HepG2 (cell line): Measurements from ENCODE around the gene VPS9D1. TPM values are rescaled to one million over a fixed set of nuclear protein-coding genes. Genes with fewer than 3 reads are reported as not detected.
A peak's percentile ranks its signal among the peaks of the same experiment; 100 is the strongest.

Source experiments
- BRF2 ChIP-seq: sonication (generic); formaldehyde crosslinking; IDR thresholded peaks from 2 replicates; pipeline ENCODE4 v1.8.1; 2022; ENCODE audit warnings: mild to moderate bottlenecking, missing genetic modification reagents
- CSRNP2 ChIP-seq: sonication (generic); formaldehyde crosslinking; conservative IDR thresholded peaks from 2 replicates; pipeline ENCODE4 v1.8.0; 2022; ENCODE audit warnings: low read depth, missing genetic modification reagents
- ETV5 ChIP-seq: IDR thresholded peaks from 2 replicates; pipeline ENCODE4 v1.6.1; 2018; ENCODE audit warnings: missing biosample characterization, missing genetic modification reagents, inconsistent platforms, borderline replicate concordance
- FOXP1 ChIP-seq, 2 experiments: fragments of 450-650 bp in 1 of 2; IDR thresholded peaks; 2 replicates each; pipeline ENCODE4 v1.6.1; 2017 to 2018; ENCODE audit warnings: antibody characterized with exemption in 1 of 2
- HES4 ChIP-seq: sonication (generic); formaldehyde crosslinking; IDR thresholded peaks from 2 replicates; pipeline ENCODE4 v1.9.0; 2021; ENCODE audit warnings: mild to moderate bottlenecking, missing genetic modification reagents, borderline replicate concordance
- IRF1 ChIP-seq: sonication (generic); formaldehyde crosslinking; IDR thresholded peaks from 2 replicates; pipeline ENCODE4 v1.4.0; 2020; ENCODE audit warnings: low read depth, mild to moderate bottlenecking, missing genetic modification reagents
- MAZ ChIP-seq, 2 experiments: sonication (generic) in 1 of 2; formaldehyde crosslinking in 1 of 2; IDR thresholded peaks; 2 replicates each; pipeline versions ENCODE4 v1.5.0 to v1.6.1; 2012 to 2020; ENCODE audit warnings: low read depth in 2 of 2, mild to moderate bottlenecking in 2 of 2, borderline replicate concordance in 1 of 2, improper control_type of control experiment in 1 of 2, low read length in 1 of 2, missing genetic modification reagents in 1 of 2, moderate library complexity in 1 of 2
- MIER2 ChIP-seq: IDR thresholded peaks from 2 replicates; pipeline ENCODE4 v1.6.1; 2016; ENCODE audit warnings: missing biosample characterization, missing genetic modification reagents
- SAFB2 ChIP-seq: sonication (generic); formaldehyde crosslinking; IDR thresholded peaks from 2 replicates; pipeline ENCODE4 v1.5.1; 2020; ENCODE audit warnings: missing genetic modification reagents, low read depth, mild to moderate bottlenecking, borderline replicate concordance
- TBP ChIP-seq: sonication (generic); formaldehyde crosslinking; IDR thresholded peaks from 2 replicates; pipeline ENCODE4 v1.5.0; 2020; ENCODE audit warnings: missing genetic modification reagents
- ZBTB46 ChIP-seq: sonication (generic); formaldehyde crosslinking; IDR thresholded peaks from 2 replicates; pipeline ENCODE4 v1.4.0; 2020; ENCODE audit warnings: mild to moderate bottlenecking, missing genetic modification reagents, borderline replicate concordance
- ZNF142 ChIP-seq: sonication (generic); formaldehyde crosslinking; IDR thresholded peaks from 2 replicates; pipeline ENCODE4 v1.4.0; 2020; ENCODE audit warnings: missing genetic modification reagents
- ZNF225 ChIP-seq: sonication (generic); formaldehyde crosslinking; IDR thresholded peaks from 2 replicates; pipeline ENCODE4 v1.4.0; 2020; ENCODE audit warnings: mild to moderate bottlenecking, missing genetic modification reagents
- ZNF556 ChIP-seq: sonication (generic); formaldehyde crosslinking; IDR thresholded peaks from 2 replicates; pipeline ENCODE4 v1.4.0; 2020; ENCODE audit warnings: mild to moderate bottlenecking, missing genetic modification reagents, borderline replicate concordance
- ZNF746 ChIP-seq: sonication (generic); formaldehyde crosslinking; IDR thresholded peaks from 2 replicates; pipeline ENCODE4 v1.8.0; 2022; ENCODE audit warnings: mild to moderate bottlenecking, missing genetic modification reagents
- ZSCAN30 ChIP-seq: sonication (generic); formaldehyde crosslinking; IDR thresholded peaks from 2 replicates; pipeline ENCODE4 v1.5.0; 2020; ENCODE audit warnings: mild to moderate bottlenecking, missing genetic modification reagents
- polyA plus RNA-seq, 8 experiments: library from polyadenylated mRNA; depleted of rRNA in 3 of 8; stranded (reverse) in 7 of 8; unstranded in 1 of 8; fragments of >200 nt; fragmentation: Illumina TruSeq in 4 of 8; extraction: Trizol in 4 of 8; gene quantifications; 2 replicates each; pipeline versions ENCODE4 v1.2.1 to v1.2.3, GENCODE V29; 2011 to 2016; ENCODE audit warnings: low read depth in 4 of 8, missing spikeins in 1 of 8, mixed read lengths in 1 of 8; ENCODE audit not compliant: insufficient read depth in 1 of 8
- total RNA-seq, 5 experiments: library from RNA; depleted of rRNA; stranded (reverse); fragments of >200 nt; fragmentation: Illumina TruSeq; extraction: Trizol; gene quantifications; 2 replicates each; pipeline ENCODE4 v1.2.3, GENCODE V29; 2016; ENCODE audit warnings: low read depth in 1 of 5

Gene VPS9D1
- total and polyA plus RNA-seq, 2 of the 13 experiments (the other 11 are each of a cell fraction or from before 2014, with no cell fraction given): 10.1 to 13.2 TPM

- TF ChIP-seq ETV5 (CRISPR knock-in tag) (peak; percentile 55), HES4 (CRISPR knock-in tag) (peak; percentile 95), SAFB2 (peak; percentile 87; the same call in 1 of the 2 replicates), IRF1 (peak; percentile 79; the same call in 1 of the 2 replicates), TBP (CRISPR knock-in tag) (no peak; the same call in 1 of the 2 replicates), ZBTB46 (CRISPR knock-in tag) (0 out of 2 replicates have a peak, but pooled peaks have one; percentile 79), ZNF556 (peak; percentile 98), ZNF142 (CRISPR knock-in tag) (peak; percentile 97), FOXP1 (IDR thresholded peaks at IDR 0.05) (no peak), FOXP1 (CRISPR knock-in tag; IDR thresholded peaks at IDR 0.05) (no peak), ZNF746 (CRISPR knock-in tag) (peak; percentile 71), BRF2 (CRISPR knock-in tag) (no peak; the same call in none of the 2 replicates), MAZ (IDR thresholded peaks at IDR 0.05; ENCODE audit: borderline replicate concordance, low read depth, low read length) (peak; percentile 80), MAZ (CRISPR knock-in tag; IDR thresholded peaks at IDR 0.05; ENCODE audit: low read depth) (peak; percentile 100), MIER2 (CRISPR knock-in tag) (no peak), ZNF225 (no peak), CSRNP2 (CRISPR knock-in tag) (peak; percentile 91; the same call in 1 of the 2 replicates), ZSCAN30 (CRISPR knock-in tag) (peak; percentile 35; the same call in 1 of the 2 replicates)
Observed at GRCh38 chr16:89720813-89721545, at the start of gene VPS9D1, which contains the start of gene ZNF276 (continued).
